ENCODE results near the gene OPA1. TPM values are rescaled to one million over a fixed set of nuclear protein-coding genes. Genes with fewer than 3 reads are reported as not detected.

Gene OPA1
- total and polyA plus RNA-seq, 2 experiments from 2014 or later = 24.9 to 89.9 TPM

GRCh38 chr3:193688834-193689714 is 96.1 kb downstream of the OPA1 start:
- Mint-ChIP-seq H3K27me3 (ENCODE audit: insufficient read depth, low read depth, poor library complexity) (peaks cover 2% of the 10 kb centered on the region), H3K36me3 (ENCODE audit: low read depth) (peaks cover 7% of the 10 kb centered on the region; the same call in 1 of the 3 replicates), H3K4me3 (no peak overlapping the region), H3K27ac (no peak overlapping the region), H3K4me1 (no peaks in the 10 kb centered on the region), H3K9me3 (no peaks in the 10 kb centered on the region)
- Histone ChIP-seq H3K36me3 (ENCODE audit: insufficient read depth) (peaks cover 3% of the 10 kb centered on the region; the same call in 1 of the 2 replicates), H3F3A (replicated peaks; ENCODE audit: low read depth) (no peaks in the 10 kb centered on the region), H3K4me1 (ENCODE audit: insufficient read depth) (no peaks in the 10 kb centered on the region), H2AFZ (no peak overlapping the region), H3K9me2 (ENCODE audit: insufficient read depth) (no peaks in the 10 kb centered on the region), H3K79me2 (replicated peaks; ENCODE audit: insufficient read depth) (no peaks in the 10 kb centered on the region), H3K27ac (ENCODE audit: low read depth) (no peak overlapping the region), H3K27me3 (ENCODE audit: insufficient read depth) (no peaks in the 10 kb centered on the region), H3K4me2 (no peak overlapping the region), H3K4me3 (no peak overlapping the region), H4K20me1 (replicated peaks; ENCODE audit: insufficient read depth) (no peaks in the 10 kb centered on the region)
- TF ChIP-seq NANOG (IDR thresholded peaks at IDR 0.05; ENCODE audit: borderline replicate concordance) (no peak), ZNF114 (CRISPR knock-in tag; IDR thresholded peaks at IDR 0.05) (no peak), POLR2AphosphoS5 (IDR thresholded peaks at IDR 0.05; ENCODE audit: low read depth) (no peak), EZH2phosphoT487 (IDR thresholded peaks at IDR 0.05; ENCODE audit: unreplicated experiment) (no peak), ZNF331 (CRISPR knock-in tag; IDR thresholded peaks at IDR 0.05; ENCODE audit: low read depth) (no peak), REST (IDR thresholded peaks at IDR 0.05; ENCODE audit: unreplicated experiment) (no peak), JUNB (IDR thresholded peaks at IDR 0.05; ENCODE audit: unreplicated experiment) (no peak), CREB1 (CRISPR knock-in tag; IDR thresholded peaks at IDR 0.05; ENCODE audit: low read depth) (no peak), STAT1 (IDR thresholded peaks at IDR 0.05; ENCODE audit: unreplicated experiment) (no peak), ZNF462 (CRISPR knock-in tag; IDR thresholded peaks at IDR 0.05) (no peak), EZH2 (IDR thresholded peaks at IDR 0.05; ENCODE audit: low read depth, unreplicated experiment) (no peak)
- TF ChIP-seq, protein P1, sequence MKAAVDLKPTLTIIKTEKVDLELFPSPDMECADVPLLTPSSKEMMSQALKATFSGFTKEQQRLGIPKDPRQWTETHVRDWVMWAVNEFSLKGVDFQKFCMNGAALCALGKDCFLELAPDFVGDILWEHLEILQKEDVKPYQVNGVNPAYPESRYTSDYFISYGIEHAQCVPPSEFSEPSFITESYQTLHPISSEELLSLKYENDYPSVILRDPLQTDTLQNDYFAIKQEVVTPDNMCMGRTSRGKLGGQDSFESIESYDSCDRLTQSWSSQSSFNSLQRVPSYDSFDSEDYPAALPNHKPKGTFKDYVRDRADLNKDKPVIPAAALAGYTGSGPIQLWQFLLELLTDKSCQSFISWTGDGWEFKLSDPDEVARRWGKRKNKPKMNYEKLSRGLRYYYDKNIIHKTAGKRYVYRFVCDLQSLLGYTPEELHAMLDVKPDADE (IDR thresholded peaks at IDR 0.05) = no peak
- TF ChIP-seq, protein P2, sequence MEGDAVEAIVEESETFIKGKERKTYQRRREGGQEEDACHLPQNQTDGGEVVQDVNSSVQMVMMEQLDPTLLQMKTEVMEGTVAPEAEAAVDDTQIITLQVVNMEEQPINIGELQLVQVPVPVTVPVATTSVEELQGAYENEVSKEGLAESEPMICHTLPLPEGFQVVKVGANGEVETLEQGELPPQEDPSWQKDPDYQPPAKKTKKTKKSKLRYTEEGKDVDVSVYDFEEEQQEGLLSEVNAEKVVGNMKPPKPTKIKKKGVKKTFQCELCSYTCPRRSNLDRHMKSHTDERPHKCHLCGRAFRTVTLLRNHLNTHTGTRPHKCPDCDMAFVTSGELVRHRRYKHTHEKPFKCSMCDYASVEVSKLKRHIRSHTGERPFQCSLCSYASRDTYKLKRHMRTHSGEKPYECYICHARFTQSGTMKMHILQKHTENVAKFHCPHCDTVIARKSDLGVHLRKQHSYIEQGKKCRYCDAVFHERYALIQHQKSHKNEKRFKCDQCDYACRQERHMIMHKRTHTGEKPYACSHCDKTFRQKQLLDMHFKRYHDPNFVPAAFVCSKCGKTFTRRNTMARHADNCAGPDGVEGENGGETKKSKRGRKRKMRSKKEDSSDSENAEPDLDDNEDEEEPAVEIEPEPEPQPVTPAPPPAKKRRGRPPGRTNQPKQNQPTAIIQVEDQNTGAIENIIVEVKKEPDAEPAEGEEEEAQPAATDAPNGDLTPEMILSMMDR (conservative IDR thresholded peaks at IDR 0.05; ENCODE audit: low read depth in 2 of 2) = no peak
- ATAC-seq (no peak), DNase-seq (ENCODE audit: low spot score) (no peak)

Data from GM23338 (cell line).